ENCODE data around the gene CALHM3.

DNA sequence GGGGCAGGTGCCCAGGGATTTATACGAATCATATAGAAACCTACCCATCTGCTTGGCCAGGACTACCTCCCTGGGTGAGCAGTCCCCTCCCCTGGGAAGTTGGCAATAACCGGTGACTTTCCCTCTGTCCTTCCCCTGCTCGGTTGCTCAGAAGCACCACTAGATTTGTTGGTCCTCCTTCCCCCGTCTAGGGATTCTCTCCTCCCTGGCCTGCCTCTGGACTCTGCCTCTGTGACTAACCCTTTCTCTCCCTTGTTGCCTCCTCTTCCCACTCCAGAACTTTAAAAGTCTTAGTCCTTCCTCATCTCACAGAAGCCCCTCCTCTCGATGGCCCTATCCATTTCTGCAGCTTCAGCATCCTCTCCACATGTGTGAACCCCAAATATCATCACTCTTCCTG is 9.8 kb downstream of the CALHM3 start:
- TF ChIP-seq, protein P1, sequence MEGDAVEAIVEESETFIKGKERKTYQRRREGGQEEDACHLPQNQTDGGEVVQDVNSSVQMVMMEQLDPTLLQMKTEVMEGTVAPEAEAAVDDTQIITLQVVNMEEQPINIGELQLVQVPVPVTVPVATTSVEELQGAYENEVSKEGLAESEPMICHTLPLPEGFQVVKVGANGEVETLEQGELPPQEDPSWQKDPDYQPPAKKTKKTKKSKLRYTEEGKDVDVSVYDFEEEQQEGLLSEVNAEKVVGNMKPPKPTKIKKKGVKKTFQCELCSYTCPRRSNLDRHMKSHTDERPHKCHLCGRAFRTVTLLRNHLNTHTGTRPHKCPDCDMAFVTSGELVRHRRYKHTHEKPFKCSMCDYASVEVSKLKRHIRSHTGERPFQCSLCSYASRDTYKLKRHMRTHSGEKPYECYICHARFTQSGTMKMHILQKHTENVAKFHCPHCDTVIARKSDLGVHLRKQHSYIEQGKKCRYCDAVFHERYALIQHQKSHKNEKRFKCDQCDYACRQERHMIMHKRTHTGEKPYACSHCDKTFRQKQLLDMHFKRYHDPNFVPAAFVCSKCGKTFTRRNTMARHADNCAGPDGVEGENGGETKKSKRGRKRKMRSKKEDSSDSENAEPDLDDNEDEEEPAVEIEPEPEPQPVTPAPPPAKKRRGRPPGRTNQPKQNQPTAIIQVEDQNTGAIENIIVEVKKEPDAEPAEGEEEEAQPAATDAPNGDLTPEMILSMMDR (conservative IDR thresholded peaks at IDR 0.05) = no peak
- TF ChIP-seq EZH2 (IDR thresholded peaks at IDR 0.05; ENCODE audit: low read depth) = no peak

Measured in PC-9 (cell line).